GM21447 (cell line): ENCODE measurements around the gene TRIM4.
A peak's percentile ranks its signal among the peaks of the same experiment; 100 is the strongest.
"Not testable (repeated sequence)": the region's sequence is repeated elsewhere in the genome, so short reads cannot be mapped to it uniquely, and the experiment has no call there.

Source experiments
- ATAC-seq: cut with Tn5 transposase; IDR thresholded peaks from one replicate; pipeline ENCODE4 v1.9.1; 2021; ENCODE audit not compliant: unreplicated experiment

TRIM4 gene, protein sequence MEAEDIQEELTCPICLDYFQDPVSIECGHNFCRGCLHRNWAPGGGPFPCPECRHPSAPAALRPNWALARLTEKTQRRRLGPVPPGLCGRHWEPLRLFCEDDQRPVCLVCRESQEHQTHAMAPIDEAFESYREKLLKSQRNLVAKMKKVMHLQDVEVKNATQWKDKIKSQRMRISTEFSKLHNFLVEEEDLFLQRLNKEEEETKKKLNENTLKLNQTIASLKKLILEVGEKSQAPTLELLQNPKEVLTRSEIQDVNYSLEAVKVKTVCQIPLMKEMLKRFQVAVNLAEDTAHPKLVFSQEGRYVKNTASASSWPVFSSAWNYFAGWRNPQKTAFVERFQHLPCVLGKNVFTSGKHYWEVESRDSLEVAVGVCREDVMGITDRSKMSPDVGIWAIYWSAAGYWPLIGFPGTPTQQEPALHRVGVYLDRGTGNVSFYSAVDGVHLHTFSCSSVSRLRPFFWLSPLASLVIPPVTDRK

DNA sequence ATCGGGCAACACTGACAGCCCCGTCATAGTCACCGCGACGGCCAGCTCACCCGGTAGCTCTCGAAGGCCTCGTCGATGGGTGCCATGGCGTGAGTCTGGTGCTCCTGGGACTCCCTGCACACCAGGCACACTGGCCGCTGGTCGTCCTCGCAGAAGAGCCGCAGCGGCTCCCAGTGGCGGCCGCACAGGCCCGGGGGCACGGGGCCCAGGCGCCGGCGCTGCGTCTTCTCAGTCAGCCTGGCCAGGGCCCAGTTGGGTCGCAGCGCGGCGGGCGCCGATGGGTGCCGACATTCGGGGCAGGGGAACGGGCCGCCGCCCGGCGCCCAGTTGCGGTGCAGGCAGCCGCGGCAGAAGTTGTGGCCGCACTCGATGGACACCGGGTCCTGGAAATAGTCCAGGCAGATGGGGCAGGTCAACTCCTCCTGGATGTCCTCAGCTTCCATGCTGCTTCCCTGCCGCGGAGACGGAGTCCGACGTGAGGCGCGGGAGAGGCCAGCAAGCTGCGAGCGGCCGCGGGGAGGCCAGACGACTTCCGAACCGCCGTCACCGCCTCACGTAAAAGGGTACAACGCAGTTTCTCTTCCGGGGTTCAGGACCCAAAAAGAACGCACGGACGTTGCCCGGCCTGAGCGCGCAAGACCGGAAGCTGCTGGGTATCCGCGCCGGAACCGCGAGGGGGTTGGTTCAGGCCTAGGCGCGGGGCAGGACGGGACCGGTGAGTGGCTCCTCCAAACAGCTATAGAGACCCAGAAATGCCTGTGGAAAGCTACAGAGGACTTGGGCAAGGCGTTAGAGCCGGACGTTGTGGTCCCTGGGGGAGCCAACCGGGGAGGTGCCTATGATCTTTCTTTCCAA, at the start of gene TRIM4:
Gene TRIM4, minus strand, starts transcription at position 572 of the 855 bp plus-strand sequence. Its CDS starts 129 bp downstream, at position 443.
- ATAC-seq = peak; percentile 98

- ATAC-seq = no peak
Measured at GRCh38 chr7:99958564-99959227, 39.4 kb upstream of the TRIM4 start.

DNA sequence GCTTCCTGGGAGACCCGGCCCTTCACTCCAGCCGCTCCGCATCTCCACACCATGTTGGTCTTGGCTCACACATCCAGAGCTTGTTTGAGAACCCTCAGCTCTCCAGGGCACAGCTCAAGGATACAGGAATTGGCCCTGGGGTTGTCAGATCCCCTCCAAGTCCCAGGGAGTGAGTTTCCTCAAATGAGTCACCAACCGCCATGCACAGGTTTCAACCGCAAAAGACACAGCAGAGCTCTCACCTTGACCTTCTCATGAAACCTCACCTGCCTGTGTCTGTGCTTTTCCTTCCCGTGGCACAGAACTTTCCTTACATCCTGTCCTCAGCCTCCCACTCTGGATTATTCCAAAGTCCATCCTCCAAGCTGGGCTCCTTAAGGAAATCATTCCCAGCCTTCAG, 35.9 kb upstream of the TRIM4 start:
- no peak for ATAC-seq

GRCh38 chr7:99954643-99955042, 35.3 kb upstream of the TRIM4 start:
- not testable (repeated sequence) for ATAC-seq

- ATAC-seq = no peak
Measured at GRCh38 chr7:99953649-99954048, 34.3 kb upstream of the TRIM4 start.

GRCh38 chr7:99952649-99953048, 33.3 kb upstream of the TRIM4 start:
- ATAC-seq = not testable (repeated sequence)

DNA sequence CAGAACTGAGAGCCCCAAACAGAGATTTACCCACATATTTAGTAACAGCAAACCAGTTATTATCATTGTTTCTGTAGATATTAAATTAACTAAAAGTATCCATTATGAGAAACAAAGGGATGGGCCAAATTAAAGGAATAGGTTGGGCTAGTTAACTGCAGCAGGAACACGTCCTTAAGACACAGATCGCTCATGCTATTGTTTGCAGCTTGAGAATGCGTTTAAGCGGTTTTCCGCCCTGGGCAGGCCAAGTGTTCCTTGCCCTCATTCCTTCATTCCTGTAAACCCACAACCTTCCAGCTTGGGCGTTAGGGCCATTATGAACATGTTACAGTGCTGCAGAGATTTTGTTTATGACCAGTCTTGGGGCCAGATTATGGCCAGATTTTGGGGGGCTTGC, 31.5 kb upstream of the TRIM4 start:
- ATAC-seq = not testable (repeated sequence)

- ATAC-seq = no peak
Measured at GRCh38 chr7:99949645-99950228, 30.4 kb upstream of the TRIM4 start.

DNA sequence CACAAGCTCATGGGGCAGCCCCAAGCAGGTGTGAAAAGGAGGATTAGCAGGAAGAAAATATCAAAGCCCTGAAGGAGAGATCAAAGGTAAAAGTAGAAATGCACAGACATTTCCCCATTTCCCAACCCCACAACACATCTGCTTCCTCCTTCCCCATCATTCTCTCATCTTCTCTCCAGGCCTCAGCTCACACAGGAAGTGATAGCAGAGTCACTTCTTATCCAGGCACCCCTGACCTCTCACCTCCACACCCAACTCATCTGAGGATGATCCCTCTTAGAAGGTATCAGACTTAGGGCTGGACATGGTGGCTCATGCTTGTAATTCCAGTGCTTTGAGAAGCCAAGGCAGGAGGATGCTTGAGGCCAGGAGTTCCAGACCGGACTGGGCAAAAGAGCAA, 28.3 kb upstream of the TRIM4 start:
- no peak for ATAC-seq

DNA sequence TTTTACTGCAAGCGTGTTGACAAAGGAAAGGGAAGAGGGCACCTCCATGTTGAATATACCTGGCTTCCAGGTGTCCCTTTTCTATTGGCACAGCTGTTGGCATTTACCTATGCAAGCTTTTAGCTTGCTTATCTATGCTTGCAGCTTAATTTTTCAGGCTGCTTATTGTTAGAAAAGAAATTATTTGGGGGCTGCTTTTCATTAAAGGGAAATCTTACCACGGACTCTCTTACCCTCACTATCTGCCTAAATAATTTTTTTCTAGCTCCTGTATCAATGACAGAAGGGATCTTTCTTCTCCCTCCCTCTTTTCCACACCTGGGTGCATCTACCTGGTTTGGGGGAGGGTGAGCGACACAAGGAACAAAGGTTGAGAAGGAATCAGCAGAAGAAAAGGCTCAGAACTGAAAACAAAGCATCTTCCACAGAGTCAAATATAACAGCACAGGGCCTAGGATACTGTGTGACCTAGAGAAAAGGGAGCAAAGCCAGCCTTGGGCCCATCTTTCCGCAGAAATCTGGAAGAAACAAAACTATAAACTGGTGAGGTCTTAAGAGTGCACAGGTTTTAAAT, 25.3 kb upstream of the TRIM4 start:
- no peak for ATAC-seq

DNA sequence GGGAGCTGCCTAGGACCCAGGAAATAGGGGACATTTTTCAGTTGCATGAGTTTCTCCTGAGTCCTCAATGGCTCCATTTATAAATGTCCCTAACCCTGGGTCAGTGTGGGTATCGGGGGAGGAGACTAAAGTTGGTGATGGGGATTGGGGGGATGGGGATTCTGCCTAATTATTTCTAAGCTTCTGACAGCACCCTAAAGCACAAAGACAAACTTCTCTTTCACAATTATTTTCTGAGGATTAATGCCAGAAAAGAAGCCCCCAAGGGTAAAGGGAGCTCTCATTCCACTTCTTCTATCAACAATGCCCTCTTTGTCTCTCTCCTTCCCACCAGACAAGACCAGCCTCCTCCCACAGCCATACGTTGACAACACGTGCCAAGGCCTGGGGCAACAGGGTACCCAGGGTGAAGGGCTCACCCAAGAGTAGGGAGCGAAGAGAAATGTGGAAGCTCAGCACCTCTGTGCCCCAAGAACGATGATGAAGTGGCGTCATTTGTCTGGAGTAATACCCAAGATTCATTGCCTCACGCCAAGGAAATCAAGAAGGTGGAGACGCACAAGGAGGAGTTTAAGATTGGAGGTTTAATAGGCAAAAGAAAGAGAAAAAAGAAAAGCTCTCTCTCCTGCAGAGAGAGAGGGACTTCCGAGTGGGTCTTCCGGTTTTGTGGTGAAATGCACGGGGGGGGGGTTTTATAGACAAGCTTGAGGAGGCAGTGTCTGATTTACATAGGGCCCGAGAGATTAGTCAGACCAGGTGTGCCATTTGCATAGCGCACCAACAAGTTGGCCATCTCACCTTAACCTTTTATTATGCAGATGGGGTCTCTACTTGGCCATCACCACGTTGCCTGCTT, 24.5 kb upstream of the TRIM4 start:
- no peak for ATAC-seq

- ATAC-seq = no peak
Measured at GRCh38 chr7:99938296-99938695, 19.0 kb upstream of the TRIM4 start.

DNA sequence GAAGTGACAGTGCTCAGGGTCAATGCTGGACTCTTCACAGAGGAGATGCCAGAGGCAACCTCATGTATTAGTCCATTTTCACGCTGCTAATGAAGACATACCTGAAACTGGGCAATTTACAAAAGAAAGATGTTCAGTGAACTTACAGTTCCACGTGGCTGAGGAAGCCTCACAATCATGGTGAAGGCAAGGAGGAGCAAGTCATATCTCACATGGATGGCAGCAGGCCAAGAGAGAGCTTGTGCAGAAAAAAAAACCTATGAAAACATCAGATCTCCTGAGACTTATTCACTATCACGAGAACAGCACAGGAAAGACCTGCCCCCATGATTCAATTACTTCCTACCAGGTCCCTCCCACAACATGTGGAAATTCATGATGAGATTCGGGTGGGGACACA, 15.7 kb upstream of the TRIM4 start:
- not testable (repeated sequence) for ATAC-seq

DNA sequence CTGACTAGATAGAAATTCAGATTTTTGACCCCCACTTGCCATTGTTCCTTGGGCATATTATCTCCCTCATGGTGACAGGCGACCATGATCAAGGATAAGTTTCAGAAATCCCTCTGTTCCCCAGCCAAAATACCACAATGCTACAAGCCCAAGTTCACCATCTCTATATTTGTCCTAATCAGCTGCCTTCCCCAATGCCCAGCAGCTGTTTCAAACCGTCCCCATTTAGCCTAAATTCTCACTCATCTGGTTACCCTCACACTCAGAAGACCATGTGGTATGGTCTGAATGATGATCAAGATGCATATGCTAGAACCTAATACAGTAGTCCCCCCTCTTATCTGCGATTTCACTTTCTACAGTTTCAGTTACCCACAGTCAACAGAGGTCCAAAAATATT, 11.0 kb upstream of the TRIM4 start:
- no peak for ATAC-seq

GRCh38 chr7:99929730-99930053, 10.4 kb upstream of the TRIM4 start:
- no peak for ATAC-seq

DNA sequence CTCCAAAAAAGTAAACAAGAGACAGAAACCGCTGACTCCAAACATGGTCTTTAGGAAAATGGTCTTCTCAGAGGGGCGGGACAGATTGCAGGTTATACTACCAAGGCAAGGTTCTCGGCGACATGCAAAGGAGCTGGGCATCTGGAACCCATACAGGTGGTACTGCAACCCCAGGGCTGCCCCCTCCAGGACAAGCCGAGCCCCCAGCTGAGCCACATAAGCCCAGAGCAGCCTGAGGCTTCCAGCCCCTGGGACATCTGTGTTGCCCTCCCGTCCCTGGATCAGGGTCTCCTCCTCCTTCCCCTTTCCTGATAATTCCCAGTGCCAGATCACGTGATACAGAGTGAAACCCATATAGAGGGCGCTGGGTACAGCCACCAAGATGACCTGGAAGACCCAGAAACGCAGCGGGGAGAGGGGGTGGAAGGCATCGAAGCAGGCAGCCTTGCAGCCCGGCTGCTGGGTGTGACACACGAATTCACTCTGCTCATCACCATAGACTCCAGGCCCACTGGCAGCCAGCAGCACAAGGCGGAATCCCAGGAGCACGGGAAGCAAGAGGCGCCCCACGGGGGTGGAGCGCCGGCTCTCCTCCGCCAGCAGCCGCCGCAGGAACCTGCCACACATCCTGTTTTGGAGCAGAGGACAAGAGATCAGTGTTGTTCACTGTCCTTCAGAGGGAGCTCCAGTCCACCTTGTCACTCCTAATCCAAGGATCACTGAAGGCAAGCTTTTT, 9.8 kb upstream of the TRIM4 start, which contains the start of gene GJC3:
Gene GJC3, minus strand, starts transcription at position 627 of the 736 bp plus-strand sequence. Its CDS starts 0 bp downstream, at position 627.
- ATAC-seq = no peak

GRCh38 chr7:99928188-99928587, 8.9 kb upstream of the TRIM4 start:
- ATAC-seq = no peak

DNA sequence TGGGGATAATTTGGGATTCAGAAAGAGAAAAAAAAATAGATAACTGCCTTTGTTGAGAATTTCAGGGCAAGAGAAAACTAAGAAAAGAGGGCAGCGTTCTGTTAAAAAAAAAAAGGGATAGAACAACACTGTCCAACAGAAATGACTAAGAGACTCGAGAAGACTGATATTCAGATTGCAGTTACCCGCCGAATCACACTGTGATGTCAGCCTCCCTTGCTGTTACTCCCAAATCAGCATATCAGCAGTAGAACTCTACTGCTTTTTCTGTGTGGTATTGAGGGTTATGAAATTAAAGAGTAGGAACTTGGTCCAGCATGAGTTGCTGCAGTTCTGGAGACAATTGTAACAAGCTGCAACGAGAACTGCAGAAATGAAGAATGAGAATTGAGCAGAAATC, 8.2 kb upstream of the TRIM4 start:
- no peak for ATAC-seq

DNA sequence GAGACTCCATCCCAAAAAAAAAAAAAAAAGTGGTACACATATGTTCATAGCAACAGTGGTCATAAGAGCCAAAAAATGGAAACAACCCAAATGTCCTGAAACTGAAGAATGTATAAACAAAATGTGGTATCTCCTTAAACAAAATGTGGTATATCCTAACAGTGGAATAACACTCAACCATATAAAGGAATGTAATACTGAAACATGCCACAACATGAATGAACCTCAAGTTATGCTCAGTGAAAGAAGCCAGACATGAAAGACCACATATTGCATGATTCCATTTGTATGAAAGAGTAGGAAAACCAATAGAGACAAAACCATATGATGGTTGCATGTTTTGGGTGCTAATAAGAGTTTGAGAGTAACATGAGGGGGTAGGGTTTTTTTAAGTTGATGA, 7.0 kb upstream of the TRIM4 start:
- no peak for ATAC-seq
